ENCODE measurements around the gene FSHR. TPM values are rescaled to one million over a fixed set of nuclear protein-coding genes. Genes with fewer than 3 reads are reported as not detected.

FSHR gene
- total and polyA plus RNA-seq, 4 donors, result not detected

- 52% methylated on average over 1 of the region's 1 CpG for WGBS
These were observed 111.8 kb downstream of the FSHR start for GRCh38 chr2:49042488-49042887.

GRCh38 chr2:49041061-49041460 lies 113.3 kb downstream of the FSHR start:
- H3K4me3 ChIP-seq (ENCODE audit: low read depth in 1 of 3, low read length in 3 of 3), result no peak overlapping the region
- DNase-seq (ENCODE audit: low spot score), result no peak
- no peaks in the 10 kb centered on the region for H3K36me3 ChIP-seq (ENCODE audit: control insufficient read depth in 4 of 4, insufficient read depth in 3 of 4, low read depth in 1 of 4, low read length in 3 of 4)
- H3K27me3 ChIP-seq (ENCODE audit: control insufficient read depth in 4 of 4, insufficient read depth in 4 of 4, low read length in 3 of 4), result no peaks in the 10 kb centered on the region
- no peaks in the 10 kb centered on the region for H3K4me1 ChIP-seq (ENCODE audit: control insufficient read depth in 4 of 4, insufficient read depth in 4 of 4, low read length in 3 of 4)
- no peaks in the 10 kb centered on the region for H3K9me3 ChIP-seq (ENCODE audit: control insufficient read depth in 4 of 4, low read length in 3 of 4)
- WGBS, result 87% methylated on average over 4 of the region's 4 CpGs
- no peak overlapping the region for H3K9ac ChIP-seq (ENCODE audit: low read depth in 1 of 2, low read length in 2 of 2)
- TF ChIP-seq HNF4A (conservative IDR thresholded peaks at IDR 0.05), result no peak
- TF ChIP-seq TAF1 (conservative IDR thresholded peaks at IDR 0.05), result no peak
- no peak for TF ChIP-seq MAX (IDR thresholded peaks at IDR 0.05)
- no peak for TF ChIP-seq GABPA (IDR thresholded peaks at IDR 0.05 in 1 of 2, conservative IDR thresholded peaks at IDR 0.05 in 1 of 2)
- TF ChIP-seq HNF4G (IDR thresholded peaks at IDR 0.05), result no peak
- no peak for TF ChIP-seq CTCF (IDR thresholded peaks at IDR 0.05; ENCODE audit: low read depth, low read length, missing input control)
- TF ChIP-seq NR2F2 (IDR thresholded peaks at IDR 0.05), result no peak
- TF ChIP-seq EGR1 (IDR thresholded peaks at IDR 0.05; ENCODE audit: low read depth in 2 of 2), result no peak
- H3K27ac ChIP-seq (ENCODE audit: low read depth in 1 of 2, low read length in 2 of 2), result no peak overlapping the region

More at GRCh38 chr2:49042488-49042887, 111.8 kb downstream of the FSHR start:
- no peak for DNase-seq (ENCODE audit: low spot score)
- no peaks in the 10 kb centered on the region for H3K27me3 ChIP-seq (ENCODE audit: control insufficient read depth in 4 of 4, insufficient read depth in 4 of 4, low read length in 3 of 4)
- TF ChIP-seq ZBTB33 (IDR thresholded peaks at IDR 0.05), result no peak
- TF ChIP-seq FOXA1 (IDR thresholded peaks at IDR 0.05), result no peak
- TF ChIP-seq FOXA2 (IDR thresholded peaks at IDR 0.05), result no peak
- TF ChIP-seq HNF4A (conservative IDR thresholded peaks at IDR 0.05), result no peak
- no peak for TF ChIP-seq RXRA (IDR thresholded peaks at IDR 0.05)
- no peak for TF ChIP-seq MAX (IDR thresholded peaks at IDR 0.05)
- no peak for TF ChIP-seq YY1 (IDR thresholded peaks at IDR 0.05)
- TF ChIP-seq REST (IDR thresholded peaks at IDR 0.05), result no peak
- TF ChIP-seq RAD21 (IDR thresholded peaks at IDR 0.05), result no peak
- no peak for TF ChIP-seq JUND (IDR thresholded peaks at IDR 0.05)
- no peak for TF ChIP-seq NR2F2 (IDR thresholded peaks at IDR 0.05)
- H3K36me3 ChIP-seq (ENCODE audit: control insufficient read depth in 4 of 4, insufficient read depth in 3 of 4, low read depth in 1 of 4, low read length in 3 of 4), result no peaks in the 10 kb centered on the region
- no peak overlapping the region for H3K9ac ChIP-seq (ENCODE audit: low read depth in 1 of 2, low read length in 2 of 2)
- H3K9me3 ChIP-seq (ENCODE audit: control insufficient read depth in 4 of 4, low read length in 3 of 4), result no peaks in the 10 kb centered on the region
- H3K4me3 ChIP-seq (ENCODE audit: low read depth in 1 of 3, low read length in 3 of 3), result no peak overlapping the region
- no peaks in the 10 kb centered on the region for H3K4me1 ChIP-seq (ENCODE audit: control insufficient read depth in 4 of 4, insufficient read depth in 4 of 4, low read length in 3 of 4)
- no peak overlapping the region for H3K27ac ChIP-seq (ENCODE audit: low read depth in 1 of 2, low read length in 2 of 2)
